GM21737 (cell line): ENCODE measurements around the gene TRAPPC4.
"Not testable (repeated sequence)": the region's sequence is repeated elsewhere in the genome, so short reads cannot be mapped to it uniquely, and the experiment has no call there.

Experiments
- ATAC-seq: cut with Tn5 transposase; IDR thresholded peaks from one replicate; pipeline ENCODE4 v1.9.1; 2021; ENCODE audit warnings: mild to moderate bottlenecking, moderate library complexity; ENCODE audit not compliant: unreplicated experiment

Gene TRAPPC4

DNA sequence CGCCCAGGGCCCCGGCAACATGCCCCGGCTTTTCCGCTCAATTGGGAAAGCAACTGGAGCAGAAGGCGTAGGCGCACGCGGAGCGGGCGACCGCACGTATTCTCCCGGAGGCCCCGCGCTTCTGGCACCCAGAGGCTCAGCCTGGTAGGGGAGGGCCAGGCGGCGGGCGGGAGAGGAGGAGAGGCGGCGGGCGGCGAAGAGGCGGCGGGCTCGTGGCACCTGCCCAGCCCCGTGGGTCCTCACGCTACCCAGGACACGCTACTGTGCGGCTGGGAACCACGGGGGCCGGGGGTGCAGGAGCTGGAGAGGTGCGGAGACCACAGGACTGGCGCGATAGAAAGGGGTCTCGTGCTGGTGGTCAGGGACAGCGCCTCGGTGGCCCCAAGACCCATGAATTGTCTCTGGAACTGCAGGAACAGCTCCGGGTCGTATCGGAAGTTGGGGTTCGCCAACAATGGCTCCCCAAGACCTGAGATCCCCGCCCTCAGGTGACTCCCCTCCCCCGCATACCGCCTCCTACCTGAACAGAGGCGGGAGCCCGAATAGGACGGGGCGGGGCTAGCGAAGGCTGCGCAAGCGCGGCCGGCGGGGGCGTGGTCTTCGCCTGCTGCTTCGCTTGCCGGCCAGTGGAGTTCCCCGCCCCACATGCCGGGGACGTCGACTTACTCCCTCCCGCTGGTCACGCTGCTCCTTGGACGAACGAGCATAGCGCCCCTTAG, 11.9 kb downstream of the TRAPPC4 start, which contains the start of gene SLC37A4:
TSS of gene SLC37A4 (minus strand) at position 549 of the 719 bp plus-strand sequence.
- ATAC-seq = peak; percentile 77

DNA sequence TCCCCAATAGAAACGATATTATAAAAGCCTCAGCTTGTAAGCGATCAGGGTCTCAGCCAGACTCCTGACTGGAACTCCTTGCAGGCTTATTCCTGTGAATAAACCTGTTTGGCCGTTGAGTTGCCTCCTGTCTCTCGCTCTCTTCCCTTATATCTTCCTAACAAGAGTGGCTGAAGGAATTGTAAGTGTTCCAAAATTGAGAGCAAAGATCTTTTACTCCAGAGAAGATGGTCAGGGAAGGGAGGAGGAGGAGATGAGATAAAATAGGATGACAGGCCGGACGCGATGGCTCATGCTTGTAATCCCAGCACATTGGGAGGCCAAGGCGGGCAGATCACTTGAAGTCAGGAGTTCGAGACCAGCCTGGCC, 13.3 kb downstream of the TRAPPC4 start:
- ATAC-seq = no peak

DNA sequence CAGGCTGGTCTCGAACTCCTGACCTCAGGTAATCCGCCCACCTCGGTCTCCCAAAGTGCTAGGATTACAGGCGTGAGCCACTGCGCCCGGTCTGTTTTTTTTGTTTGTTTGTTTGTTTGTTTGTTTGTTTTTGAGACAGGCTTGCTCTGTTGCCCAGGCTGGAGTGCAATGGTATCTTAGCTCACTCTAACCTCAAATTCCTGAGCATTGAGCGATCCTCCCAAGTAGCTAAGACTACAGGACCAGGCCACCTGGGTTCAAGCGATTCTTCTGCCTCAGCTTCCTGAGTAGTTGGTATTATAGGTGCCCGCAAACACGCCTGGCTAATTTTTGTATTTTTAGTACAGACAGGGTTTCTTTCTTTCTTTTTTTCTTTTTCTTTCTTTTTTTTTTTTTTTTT, 14.9 kb downstream of the TRAPPC4 start:
- not testable (repeated sequence) for ATAC-seq

DNA sequence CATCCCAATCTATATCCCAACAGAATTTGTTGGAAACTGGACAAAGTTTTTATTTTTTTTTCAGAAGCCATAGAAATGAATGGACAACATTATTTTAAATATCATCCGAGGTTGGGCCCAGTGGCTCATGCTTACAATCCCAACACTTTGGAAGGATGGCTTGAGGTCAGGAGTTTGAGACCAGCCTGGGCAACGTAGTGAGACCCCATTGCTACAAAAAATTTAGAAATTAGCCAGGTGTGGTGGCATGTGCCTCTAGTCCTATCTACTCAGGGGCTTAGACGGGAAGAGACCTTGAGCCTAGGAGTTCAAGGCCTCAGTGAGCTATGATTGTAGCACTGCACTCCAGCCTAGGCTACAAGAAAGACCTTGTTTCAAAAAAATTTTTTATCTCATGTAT, 16.2 kb downstream of the TRAPPC4 start:
- no peak for ATAC-seq

DNA sequence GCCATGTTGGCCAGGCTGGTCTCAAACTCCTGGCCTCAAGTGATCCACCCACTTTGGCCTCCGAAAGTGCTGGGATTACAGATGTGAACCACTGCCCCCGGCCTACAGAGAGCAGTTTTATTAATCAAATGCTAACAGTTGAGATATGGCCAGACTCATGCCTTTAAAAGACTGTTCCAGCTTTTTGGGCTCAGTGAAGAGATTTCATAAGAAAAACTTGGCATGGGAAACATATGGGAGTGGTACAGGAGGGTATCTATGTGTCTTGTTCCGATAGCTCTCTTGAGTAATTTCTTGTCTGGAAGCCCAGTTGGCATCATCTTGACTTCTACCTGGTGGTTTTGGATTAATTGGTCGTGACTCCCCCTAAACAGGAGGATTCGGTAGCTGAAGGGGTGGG, 20.3 kb downstream of the TRAPPC4 start:
- ATAC-seq = no peak

DNA sequence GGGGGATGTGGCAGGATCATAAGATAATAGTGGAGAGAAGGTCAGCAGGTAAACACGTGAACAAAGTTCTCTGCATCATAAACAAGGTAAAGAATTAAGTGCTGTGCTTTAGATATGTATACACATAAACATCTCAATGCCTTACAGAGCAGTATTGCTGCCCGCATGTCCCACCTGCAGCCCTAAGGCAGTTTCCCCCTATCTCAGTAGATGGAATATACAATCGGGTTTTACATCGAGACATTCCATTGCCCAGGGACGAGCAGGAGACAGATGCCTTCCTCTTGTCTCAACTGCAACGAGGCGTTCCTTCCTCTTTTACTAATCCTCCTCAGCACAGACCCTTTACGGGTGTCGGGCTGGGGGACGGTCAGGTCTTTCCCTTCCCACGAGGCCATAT, 20.9 kb downstream of the TRAPPC4 start:
- ATAC-seq = not testable (repeated sequence)

DNA sequence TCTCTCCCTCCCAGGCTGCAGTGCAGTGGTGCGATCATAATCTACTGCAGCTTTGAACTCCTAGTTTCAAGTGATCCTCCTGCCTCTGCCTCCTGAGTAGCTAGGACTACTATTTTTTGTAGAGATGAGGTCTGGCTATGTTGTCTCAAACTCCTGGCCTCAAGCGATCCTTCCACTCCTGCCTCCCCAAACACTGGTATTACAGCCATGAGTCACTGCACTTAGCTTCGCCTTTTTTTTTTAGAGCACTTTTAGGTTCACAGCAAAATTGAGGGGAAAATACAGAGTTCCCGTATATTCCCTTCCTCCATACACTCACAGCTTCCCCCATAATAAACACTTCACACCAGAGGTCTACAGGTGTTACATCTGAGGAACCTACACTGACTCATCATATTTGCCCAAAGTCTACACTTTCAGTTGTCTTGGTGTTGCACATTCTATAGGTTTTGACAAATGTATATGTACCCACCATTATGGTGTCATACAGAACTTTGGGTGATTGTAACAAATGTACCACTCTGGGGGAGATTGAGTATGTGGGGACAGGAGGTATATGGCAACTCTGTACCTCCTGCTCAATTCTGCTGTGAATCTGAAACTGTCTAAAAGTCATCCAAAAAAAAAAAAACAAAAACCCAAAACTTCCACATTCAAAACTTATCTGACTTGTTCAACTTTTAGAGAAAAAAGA, 23.4 kb downstream of the TRAPPC4 start:
- ATAC-seq = no peak

DNA sequence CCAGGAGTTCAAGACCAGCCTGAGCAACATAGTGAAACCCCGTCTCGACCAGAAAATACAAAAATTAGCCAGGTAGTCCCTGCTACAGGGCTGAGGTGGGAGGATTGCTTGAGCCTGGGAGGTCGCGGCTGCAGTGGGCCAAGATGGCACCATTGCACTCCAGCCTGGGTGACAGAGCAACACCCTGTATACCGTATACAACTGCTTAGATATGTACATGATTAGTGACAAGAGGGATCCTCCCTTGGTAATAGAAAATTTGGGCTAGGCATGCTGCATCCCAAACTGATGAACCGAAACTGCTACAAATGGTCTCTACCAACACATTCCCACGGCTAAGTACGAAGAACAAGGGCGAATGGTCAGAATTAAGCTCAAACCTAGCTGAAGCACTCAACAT, 24.4 kb downstream of the TRAPPC4 start:
- ATAC-seq = no peak

DNA sequence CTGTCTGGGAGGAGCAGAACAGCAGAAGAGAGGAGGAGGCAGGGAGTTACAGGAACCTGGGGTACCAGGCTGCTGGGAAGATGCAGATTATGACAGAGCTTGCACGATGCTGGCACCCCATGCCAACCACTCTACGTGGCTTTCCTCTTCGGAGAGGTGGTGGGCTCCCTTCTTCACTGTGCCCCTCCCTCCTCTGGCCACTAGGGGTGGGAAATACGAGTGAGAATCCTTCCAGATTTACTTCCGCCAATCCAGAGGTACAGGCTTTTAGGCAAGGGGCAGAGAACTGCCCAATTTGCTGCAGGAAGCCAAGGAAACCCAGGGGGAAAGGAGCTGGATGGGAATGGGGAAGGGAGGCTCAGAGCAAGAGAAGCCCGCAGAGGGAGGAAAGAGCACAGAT, 26.1 kb downstream of the TRAPPC4 start:
- no peak for ATAC-seq

DNA sequence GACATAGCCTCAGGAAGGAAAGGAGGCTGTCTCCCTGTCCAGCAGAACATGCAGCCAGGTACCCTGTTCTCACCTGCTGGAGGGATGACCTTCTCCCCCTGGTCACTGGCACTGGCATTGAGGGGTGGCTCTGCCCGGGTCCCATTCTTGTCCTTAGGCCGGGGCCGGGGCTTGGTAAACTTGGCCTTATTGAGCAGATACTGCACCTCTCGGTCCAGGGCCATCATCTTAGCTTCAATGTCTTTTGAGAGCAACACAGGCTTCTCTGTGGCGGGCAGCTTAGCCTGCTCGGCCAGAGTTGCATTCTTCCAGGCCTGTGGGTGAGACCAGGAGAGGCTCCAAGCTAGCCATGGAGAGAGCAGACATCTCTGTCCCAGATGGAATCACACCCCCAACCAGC, 27.9 kb downstream of the TRAPPC4 start:
- ATAC-seq = no peak

DNA sequence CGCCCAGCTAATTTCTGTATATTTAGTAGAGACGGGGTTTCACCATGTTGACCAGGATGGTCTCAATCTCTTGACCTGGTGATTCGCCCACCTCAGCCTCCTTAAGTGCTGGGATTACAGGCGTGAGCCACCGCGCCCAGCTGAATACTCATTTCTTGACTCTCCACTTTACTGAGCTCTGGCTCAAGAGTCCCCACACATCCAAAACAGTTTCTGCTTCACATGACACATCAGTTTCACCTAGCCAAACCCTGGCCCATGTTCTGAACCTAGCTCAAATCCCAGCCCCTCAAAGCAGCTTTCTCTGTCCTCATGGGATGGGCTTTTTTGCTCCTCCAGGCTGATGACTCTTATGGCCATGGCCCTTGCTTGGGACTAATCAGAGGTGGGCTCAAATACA, 28.6 kb downstream of the TRAPPC4 start:
- no peak for ATAC-seq

DNA sequence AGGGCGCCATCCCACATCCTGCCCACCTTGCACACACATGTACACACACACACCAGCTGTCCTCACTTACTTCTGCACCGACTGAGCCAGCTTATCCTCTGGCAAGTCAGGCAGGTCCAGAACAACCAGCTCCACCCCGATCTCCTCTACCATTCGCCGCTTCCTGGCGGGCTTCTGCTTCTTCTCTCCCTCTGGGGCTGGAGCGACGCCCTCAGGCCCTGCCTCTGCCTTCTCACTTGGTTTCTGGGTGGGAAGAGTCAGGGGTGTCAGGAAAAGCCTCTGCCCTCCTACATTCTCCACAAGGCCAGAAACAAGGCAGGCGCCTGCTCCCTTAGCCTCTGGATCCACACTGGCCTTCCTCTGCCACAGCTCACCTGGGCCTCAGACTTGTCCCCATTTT, 30.1 kb downstream of the TRAPPC4 start:
- ATAC-seq = no peak

DNA sequence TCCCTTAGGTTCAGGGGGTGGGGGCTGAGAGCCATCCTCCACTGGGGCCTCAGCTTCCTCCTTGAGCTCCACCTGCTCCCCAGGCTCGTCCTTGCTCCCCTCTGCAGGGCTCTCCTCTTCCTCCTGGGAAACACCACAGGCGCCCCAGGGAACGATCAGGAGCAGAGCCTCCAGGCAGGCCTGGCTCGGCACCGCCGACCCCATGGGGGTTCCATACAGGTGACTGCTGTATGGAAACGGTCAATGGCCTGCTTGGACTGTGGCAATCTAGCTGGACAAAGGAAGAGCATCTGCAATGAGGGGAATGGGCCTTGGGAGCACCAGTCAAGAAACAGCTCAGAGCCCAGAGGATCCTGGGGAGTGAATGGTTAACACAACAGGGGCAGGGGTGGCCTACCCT, 30.5 kb downstream of the TRAPPC4 start:
- no peak for ATAC-seq

DNA sequence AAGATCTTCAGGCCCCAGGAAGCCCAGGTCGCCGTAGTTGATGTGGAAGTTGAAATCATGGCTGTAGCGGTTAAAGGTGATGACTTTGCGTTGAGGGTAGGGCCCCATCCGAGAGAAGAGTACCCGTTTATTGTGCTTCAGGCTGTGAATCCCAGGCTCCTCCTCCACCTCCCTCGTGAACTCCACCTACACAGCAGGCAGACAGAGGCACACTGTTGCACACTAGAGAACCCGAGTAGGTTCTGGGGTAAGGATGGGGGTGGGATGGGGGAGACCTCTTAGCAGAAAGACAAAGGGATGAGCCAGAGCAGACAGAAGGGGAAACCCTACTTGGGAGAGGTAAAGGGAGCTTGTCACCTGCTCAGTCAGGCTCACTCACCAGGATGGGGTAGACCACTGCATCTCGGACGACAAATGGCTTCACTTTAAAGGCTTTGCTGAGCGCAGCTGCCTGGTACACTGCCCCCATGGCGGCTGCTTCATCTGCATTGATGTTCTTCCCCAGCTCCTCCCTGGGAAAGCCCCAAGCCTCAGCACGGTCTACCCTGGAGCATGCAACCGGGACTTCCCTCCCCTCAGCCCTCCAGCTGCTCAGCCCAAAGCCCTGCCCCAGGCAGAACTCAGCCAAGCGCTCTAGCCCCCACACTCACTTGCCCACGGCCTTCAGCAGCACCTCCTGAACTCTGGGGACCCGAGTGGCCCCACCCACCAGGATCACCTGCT, 33.0 kb downstream of the TRAPPC4 start:
- ATAC-seq = no peak

DNA sequence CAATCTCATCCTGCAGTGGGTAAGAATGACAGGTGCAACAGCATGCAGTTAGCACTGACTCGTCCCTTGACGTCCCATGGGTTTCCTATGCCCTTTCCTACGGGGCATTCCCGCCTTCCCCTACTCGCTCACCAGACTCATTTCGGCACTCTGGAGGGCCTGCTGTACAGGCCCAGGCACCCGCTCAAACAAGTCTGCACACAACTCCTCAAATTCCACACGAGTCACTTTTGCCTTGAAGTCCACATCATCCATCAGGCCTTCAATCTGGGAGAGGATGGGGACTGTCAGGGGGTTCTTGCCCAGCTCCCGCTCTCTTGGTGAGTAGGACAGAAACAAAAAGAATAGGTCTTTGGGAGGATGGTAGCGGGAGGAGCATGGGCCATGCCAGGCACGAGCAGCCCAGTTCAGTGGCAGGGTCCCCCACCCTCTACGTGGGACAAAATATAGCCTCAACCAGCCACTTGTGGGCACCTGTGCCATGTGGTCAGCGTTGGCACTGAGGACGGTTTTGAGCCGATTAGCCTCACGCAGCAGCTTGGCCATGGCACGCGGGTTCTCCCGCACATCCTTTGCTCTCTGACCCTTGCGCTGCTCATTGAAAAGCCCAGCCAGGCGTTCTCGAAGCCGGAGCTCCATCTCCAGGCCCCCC, 33.7 kb downstream of the TRAPPC4 start:
- no peak for ATAC-seq

DNA sequence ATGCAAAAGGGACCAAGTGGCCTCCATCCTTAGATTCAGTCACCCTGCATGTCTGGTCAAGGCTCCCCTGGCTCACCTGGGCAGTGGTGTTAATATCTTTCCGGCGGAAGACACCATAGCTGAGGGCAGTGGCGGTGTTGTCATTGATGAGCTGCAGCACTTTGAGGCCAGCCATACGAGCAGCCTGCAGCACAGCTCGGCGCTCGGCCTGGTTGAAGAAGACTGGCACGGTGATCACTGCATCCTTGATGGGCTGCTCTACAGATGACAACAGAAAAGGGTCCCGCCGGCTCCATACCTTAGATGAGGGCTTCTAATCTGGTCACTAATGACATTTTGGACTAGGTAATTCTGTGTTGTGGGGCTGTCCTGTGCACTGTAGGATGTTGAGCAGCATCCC, 35.9 kb downstream of the TRAPPC4 start:
- no peak for ATAC-seq

DNA sequence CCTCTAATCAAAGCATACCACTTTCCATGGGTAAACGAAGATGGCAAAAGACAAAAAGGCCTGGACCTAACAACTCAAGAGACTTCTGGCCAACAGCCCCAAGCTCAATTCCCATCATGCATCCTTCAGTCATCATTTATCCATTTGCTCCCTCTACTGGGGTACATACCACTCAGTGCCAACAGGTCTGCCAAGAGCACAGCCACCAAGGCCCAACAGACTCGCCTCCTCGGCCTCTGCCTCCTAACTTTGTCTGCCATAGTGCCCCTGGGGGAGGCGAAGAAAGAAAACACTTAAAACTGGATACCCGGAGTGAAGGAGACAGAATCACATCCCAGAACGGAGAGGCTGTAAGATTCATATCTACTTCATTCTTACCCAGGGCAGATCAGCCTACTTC, 37.3 kb downstream of the TRAPPC4 start:
- no peak for ATAC-seq

DNA sequence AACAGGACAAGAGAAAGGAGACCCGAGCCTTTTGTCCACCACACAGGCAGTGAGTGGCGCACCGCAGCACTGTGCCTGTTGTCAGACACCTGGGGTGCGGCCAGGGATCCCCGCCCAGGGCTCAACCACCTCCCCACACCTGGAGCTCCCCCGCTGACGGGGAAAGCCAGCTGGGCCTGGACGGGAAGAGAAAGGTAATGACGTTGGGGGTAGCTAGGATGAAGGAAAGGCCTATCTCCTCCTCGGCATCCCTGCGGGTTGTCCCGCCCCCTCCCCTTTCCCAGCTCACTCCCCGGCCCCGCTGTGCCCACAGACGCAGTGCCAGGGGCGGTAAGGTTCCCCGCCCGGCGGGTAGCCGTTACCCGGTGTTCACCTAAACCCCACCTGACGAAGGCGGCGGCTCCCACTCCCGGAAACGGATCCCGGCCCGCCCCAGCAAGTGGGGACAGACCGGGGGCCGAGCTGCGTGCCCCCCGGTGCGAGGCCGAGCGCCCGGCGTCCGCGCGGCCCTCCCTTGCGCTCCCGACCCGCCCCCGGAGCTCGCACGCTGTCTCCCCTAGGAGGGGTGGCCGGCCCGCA, 37.9 kb downstream of the TRAPPC4 start:
- ATAC-seq = peak; percentile 3

DNA sequence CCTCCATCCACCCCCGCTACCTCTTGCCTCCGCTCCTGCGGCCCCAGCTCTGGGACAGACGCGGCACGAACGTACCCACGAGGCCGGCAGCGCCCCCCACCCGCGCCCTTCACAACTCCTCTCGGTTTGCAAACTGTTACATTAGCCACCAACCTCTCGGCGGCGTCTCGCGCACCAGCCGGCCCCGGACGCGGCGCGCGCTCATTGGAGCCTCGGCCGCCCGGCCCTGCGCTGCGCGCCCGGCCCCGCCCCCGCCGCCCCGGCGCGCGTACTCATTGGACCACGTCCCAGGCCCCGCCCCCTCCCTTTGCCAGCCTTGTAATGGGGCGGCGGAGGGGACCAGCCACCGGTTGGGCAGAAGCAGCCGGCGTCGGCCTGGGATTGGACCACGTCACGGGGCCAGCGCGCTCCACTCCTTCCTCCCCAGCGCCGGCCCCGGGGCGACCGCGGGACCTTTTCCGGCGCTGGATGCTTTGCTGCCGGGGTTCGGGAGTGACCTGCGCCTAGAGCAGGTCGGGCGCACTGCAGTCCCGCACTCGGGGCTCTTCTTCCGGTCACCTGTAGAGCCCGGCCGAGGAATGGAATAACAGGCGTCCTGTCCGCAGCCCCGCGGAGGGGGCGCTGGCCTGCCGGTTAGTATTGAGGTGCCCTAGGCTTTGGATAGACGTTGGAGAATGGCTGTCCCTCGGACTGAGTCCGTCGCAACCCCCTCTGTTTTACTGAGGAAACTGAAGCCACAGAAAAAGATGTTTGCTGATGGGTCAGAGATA, 38.6 kb downstream of the TRAPPC4 start, which contains the start of gene HYOU1:
TSS of gene HYOU1 (minus strand) at position 206 of the 770 bp plus-strand sequence. CDS start 1,045 bp downstream, outside the sequence.
- peak; percentile 89 for ATAC-seq

DNA sequence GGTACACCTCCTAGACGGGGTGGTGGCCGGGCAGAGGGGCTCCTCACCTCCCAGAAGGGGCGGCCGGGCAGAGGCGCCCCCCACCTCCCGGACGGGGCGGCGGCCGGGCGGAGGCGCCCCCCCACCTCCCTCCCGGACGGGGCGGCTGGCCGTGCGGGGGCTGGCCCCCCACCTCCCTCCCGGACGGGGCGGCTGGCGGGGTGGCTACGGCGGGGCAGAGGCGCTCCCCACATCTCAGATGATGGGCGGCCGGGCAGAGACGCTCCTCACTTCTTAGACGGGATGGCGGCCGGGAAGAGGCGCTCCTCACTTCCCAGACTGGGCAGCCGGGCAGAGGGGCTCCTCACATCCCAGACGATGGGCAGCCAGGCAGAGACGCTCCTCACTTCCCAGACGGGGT, 40.6 kb downstream of the TRAPPC4 start:
- not testable (repeated sequence) for ATAC-seq
